ENCODE results near the gene FMO1. TPM values are rescaled to one million over a fixed set of nuclear protein-coding genes. Genes with fewer than 3 reads are reported as not detected.
"Not testable (repeated sequence)": the region's sequence is repeated elsewhere in the genome, so short reads cannot be mapped to it uniquely, and the experiment has no call there.

The FMO1 gene
- total RNA-seq, 4 donors from 2014 or later: 13.2 to 59.9 (median 36.2) TPM

DNA sequence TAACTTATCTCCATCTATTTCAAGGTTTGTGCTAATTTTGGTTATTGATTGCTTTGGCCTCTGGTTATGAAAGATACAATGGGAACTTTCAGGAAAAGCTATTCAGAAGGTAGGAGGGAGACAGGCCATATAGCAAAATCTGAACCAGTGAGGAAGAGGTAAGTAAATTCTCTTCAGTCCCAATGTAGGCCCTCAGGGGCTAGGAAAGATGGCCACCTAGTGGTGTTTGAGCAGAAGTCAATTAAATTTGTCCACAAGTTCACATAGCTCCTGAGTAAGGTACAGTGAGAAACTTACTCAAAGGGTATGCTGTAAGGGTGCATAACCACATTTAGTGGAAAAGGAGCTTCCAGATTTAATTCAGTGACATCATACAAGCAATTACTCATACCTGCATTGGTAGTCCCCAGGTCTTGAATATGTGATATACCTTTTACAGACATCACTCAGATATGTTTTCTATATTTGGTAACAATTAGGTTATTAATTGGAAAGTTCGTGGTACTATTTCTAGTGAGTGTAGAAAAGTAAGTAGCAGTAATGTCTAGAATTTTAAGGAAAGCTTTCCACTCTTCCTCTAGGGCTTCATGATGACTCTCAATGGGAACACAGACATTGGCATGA lies 21.4 kb upstream of the FMO1 start:
- no peaks in the 10 kb centered on the region for H3K9me3 ChIP-seq
- H3K36me3 ChIP-seq: no peaks in the 10 kb centered on the region
- peaks cover 0 to 4% (median 0%) of the 10 kb centered on the region in 4 donors for H3K4me1 ChIP-seq
- H3K27ac ChIP-seq: no peak overlapping the region
- H3K4me3 ChIP-seq: no peak overlapping the region
- H3K27me3 ChIP-seq: no peaks in the 10 kb centered on the region
- no peak for TF ChIP-seq POLR2A (IDR thresholded peaks at IDR 0.05)
- peak; percentile 14 to 98 (median 77) for TF ChIP-seq CTCF (IDR thresholded peaks at IDR 0.05)
- DNase-seq: peak in 1 of 3 donors; percentile 69

DNA sequence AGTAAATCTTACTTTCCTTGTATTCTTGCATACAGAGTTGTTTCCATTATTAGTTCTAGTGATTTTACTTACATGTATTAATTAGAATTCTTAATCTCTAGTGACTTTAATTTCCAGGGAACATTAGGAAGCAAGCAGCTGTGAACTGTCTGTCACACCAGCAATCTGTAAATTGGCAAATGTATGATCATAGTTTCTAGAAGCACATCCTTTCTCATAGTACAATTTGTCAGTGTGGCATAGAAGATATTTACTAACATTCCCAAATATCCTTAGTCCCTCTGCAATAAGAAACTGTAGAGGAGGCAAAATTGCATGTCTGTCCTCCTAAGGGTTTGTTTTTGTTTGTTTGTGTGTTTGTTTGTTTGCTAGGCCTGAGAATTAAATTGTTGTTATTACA lies 17.0 kb upstream of the FMO1 start:
- H3K4me3 ChIP-seq: no peak overlapping the region

GRCh38 chr1:171233183-171233582 lies 15.1 kb upstream of the FMO1 start:
- no peak for DNase-seq
- Histone ChIP-seq H3K27me3 (no peaks in the 10 kb centered on the region), H3K4me1 (no peaks in the 10 kb centered on the region), H3K9me3 (no peaks in the 10 kb centered on the region), H3K27ac (no peak overlapping the region), H3K36me3 (no peaks in the 10 kb centered on the region), H3K4me3 (no peak overlapping the region)
- TF ChIP-seq CTCF (IDR thresholded peaks at IDR 0.05) (no peak), POLR2A (IDR thresholded peaks at IDR 0.05) (no peak)

More for the DNA sequence above, 17.0 kb upstream of the FMO1 start:
- Histone ChIP-seq H3K27ac (no peak overlapping the region), H3K27me3 (no peaks in the 10 kb centered on the region), H3K9me3 (no peaks in the 10 kb centered on the region), H3K4me1 (no peaks in the 10 kb centered on the region), H3K36me3 (no peaks in the 10 kb centered on the region)
- DNase-seq: no peak
- no peak for TF ChIP-seq POLR2A (IDR thresholded peaks at IDR 0.05)
- TF ChIP-seq CTCF (IDR thresholded peaks at IDR 0.05): no peak

DNA sequence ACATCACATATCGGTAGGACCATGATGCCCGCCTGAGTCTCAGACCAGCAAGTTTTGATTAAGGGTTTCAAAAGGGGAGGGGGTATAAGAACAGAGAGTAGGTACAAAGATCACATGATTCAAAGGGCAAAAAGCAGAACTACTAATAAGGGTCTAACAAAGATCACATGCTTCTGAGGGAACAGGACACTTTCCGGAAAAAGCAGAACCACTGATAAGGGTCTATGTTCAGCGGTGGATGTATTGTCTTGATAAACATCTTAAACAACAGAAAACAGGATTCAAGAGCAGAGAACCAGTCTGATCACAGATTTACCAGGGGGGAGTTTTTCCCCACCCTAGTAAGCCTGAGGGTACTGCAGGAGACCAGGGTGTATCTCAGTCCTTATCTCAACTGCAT lies 12.1 kb upstream of the FMO1 start:
- not testable (repeated sequence) for H3K4me3 ChIP-seq, DNase-seq, H3K36me3 ChIP-seq, H3K27me3 ChIP-seq, H3K9me3 ChIP-seq, H3K27ac ChIP-seq, H3K4me1 ChIP-seq

GRCh38 chr1:171243878-171244277 lies 4.4 kb upstream of the FMO1 start:
- Histone ChIP-seq H3K36me3 (no peaks in the 10 kb centered on the region), H3K9me3 (no peaks in the 10 kb centered on the region), H3K27ac (no peak overlapping the region), H3K27me3 (no peaks in the 10 kb centered on the region), H3K4me1 (peaks cover 0 to 4% (median 0%) of the 10 kb centered on the region in 4 donors), H3K4me3 (no peak overlapping the region)
- TF ChIP-seq CTCF (IDR thresholded peaks at IDR 0.05) (no peak), POLR2A (IDR thresholded peaks at IDR 0.05) (no peak)
- no peak for DNase-seq

DNA sequence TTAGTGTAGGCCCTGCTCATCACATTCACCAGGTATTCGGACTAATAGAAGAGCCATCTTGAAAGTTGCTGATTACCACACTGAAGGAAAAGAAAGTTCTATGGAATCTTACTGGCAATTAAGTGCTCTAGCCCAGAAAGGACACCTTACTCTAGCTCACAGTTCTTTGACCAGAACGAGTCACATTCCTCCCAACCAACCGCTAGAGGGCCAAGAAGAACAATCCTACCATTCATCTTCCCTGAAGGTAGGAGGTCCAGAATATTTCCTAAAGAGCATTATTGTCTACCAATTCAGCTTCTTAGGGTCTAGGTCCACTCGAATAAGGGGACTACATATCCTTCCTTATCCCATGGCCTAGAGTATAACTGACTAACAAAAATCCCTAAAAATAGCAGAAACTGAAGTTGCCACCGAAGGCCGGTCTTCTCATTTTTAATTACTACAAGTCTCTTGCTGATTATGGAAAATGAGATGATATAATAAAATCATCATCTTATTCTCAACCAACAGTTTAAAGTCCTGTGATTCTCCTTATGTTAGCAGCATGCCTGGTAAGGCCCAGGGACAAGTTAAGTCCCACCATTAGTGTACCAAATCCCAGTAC lies 2.7 kb upstream of the FMO1 start:
- Histone ChIP-seq H3K9me3 (no peaks in the 10 kb centered on the region), H3K36me3 (no peaks in the 10 kb centered on the region), H3K4me1 (peaks cover 0 to 4% (median 0%) of the 10 kb centered on the region in 4 donors), H3K27me3 (no peaks in the 10 kb centered on the region), H3K27ac (no peak overlapping the region), H3K4me3 (no peak overlapping the region)
- TF ChIP-seq POLR2A (IDR thresholded peaks at IDR 0.05) (no peak), CTCF (IDR thresholded peaks at IDR 0.05) (peak; percentile 22 to 85 (median 68))
- peak in 1 of 3 donors; percentile 70 for DNase-seq

Measured in Peyer's patch (tissue), 4 donors.